Smooth muscle cell (in vitro differentiated cells): ENCODE measurements around the gene LHFPL3. TPM values are rescaled to one million over a fixed set of nuclear protein-coding genes. Genes with fewer than 3 reads are reported as not detected.
A peak's percentile ranks its signal among the peaks of the same experiment; 100 is the strongest.
"Not testable (repeated sequence)": the region's sequence is repeated elsewhere in the genome, so short reads cannot be mapped to it uniquely, and the experiment has no call there.

Experiments used
- DNase-seq: peaks from one replicate; lab custom pipeline; 2025; ENCODE audit not compliant: unreplicated experiment; lab: John Stamatoyannopoulos, UW
- H2AFZ ChIP-seq: fragments of 200-600 bp; sonication (generic); 2 replicates; pipeline ENCODE4 v1.6.0; 2016; ENCODE audit warnings: antibody characterized with exemption, low read depth, mild to moderate bottlenecking
- H3F3A ChIP-seq: fragments of 200-600 bp; sonication (generic); 2 replicates; pipeline ENCODE4 v1.6.0; 2017; ENCODE audit warnings: antibody characterized with exemption, low read depth
- H3K27ac ChIP-seq: fragments of 200-600 bp; sonication (generic); 2 replicates; pipeline ENCODE4 v1.5.1; 2016; ENCODE audit warnings: low read depth, mild to moderate bottlenecking
- H3K27me3 ChIP-seq: fragments of 200-600 bp; sonication (generic); 2 replicates; pipeline ENCODE4 v1.6.1; 2016; ENCODE audit warnings: low read depth, mild to moderate bottlenecking
- H3K36me3 ChIP-seq: fragments of 200-600 bp; sonication (generic); 2 replicates; pipeline ENCODE4 v1.5.1; 2016; ENCODE audit warnings: low read depth
- H3K4me1 ChIP-seq: fragments of 200-600 bp; sonication (generic); 2 replicates; pipeline ENCODE4 v1.5.1; 2016; ENCODE audit warnings: low read depth
- H3K4me2 ChIP-seq: fragments of 200-600 bp; sonication (generic); 2 replicates; pipeline ENCODE4 v1.6.0; 2016; ENCODE audit warnings: mild to moderate bottlenecking
- H3K4me3 ChIP-seq: fragments of 200-600 bp; sonication (generic); 2 replicates; pipeline ENCODE4 v1.5.1; 2016; ENCODE audit warnings: mild to moderate bottlenecking
- H3K79me2 ChIP-seq: fragments of 200-600 bp; sonication (generic); 2 replicates; pipeline ENCODE4 v1.6.0; 2016; ENCODE audit warnings: low read depth, mild to moderate bottlenecking
- H3K9ac ChIP-seq: fragments of 200-600 bp; sonication (generic); 2 replicates; pipeline ENCODE4 v1.6.0; 2016; ENCODE audit warnings: low read depth
- H3K9me3 ChIP-seq: fragments of 200-600 bp; sonication (generic); replicated peaks from 2 replicates; pipeline ENCODE4 v1.5.1; 2016; ENCODE audit warnings: low read depth
- H4K20me1 ChIP-seq: fragments of 200-600 bp; sonication (generic); 2 replicates; pipeline ENCODE4 v1.6.0; 2016; ENCODE audit warnings: low read depth
- WGBS: methylation state at CpG from one replicate; pipeline ENCODE4 v1.1.7; 2016; ENCODE audit warnings: low lambda C conversion rate; 5-methylcytosine and 5-hydroxymethylcytosine counted together
- polyA plus RNA-seq: library from polyadenylated mRNA; unstranded; fragments of >200 nt; fragmentation: Nextera tagmentation; extraction: Ambion mirVana; gene quantifications from 2 replicates; pipeline ENCODE4 v1.2.1, GENCODE V29; 2016
- total RNA-seq: library from RNA; depleted of rRNA; stranded (reverse); fragments of >200 nt; gene quantifications from 2 replicates; pipeline ENCODE4 v1.2.3, GENCODE V29; 2014
- TF ChIP-seq, protein P1 (sequence below): fragments of 200-600 bp; sonication (generic); IDR thresholded peaks from 2 replicates; pipeline ENCODE4 v1.5.1; 2017; ENCODE audit warnings: borderline replicate concordance, mild to moderate bottlenecking, antibody characterized with exemption; ENCODE audit not compliant: insufficient read depth, poor library complexity, severe bottlenecking

The LHFPL3 gene
- total and polyA plus RNA-seq, 2 experiments from 2014 or later: not detected

DNA sequence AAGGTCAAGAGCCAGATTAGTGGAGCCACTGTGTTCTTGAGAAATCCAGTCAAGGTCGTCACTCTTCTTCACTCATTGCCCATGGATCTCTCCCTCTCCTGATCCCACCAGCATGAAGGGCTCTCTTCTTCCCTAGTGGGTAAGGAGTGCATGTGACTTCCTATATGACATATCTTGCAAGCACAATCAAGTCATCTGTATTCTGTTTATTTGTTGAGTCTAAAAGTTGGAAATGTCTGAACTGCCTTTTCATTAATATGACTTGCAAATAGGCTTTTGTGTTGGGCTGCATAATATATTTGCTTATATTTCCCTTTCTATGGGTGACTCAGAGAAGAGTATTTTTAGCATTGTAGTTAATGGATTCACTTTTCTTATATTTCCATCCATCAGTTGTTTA is 371.9 kb downstream of the LHFPL3 start:
- Histone ChIP-seq H3K79me2 (no peaks in the 10 kb centered on the region), H3K27me3 (no peaks in the 10 kb centered on the region), H3K9ac (no peak overlapping the region), H3K4me3 (no peak overlapping the region), H3F3A (no peaks in the 10 kb centered on the region), H3K27ac (no peak overlapping the region), H4K20me1 (no peaks in the 10 kb centered on the region), H3K36me3 (no peaks in the 10 kb centered on the region), H3K9me3 (no peaks in the 10 kb centered on the region), H3K4me1 (no peaks in the 10 kb centered on the region), H2AFZ (no peak overlapping the region), H3K4me2 (no peak overlapping the region)
- DNase-seq: no peak
- WGBS: 90% methylated on average over 1 of the region's 1 CpG
- TF ChIP-seq, protein P1, sequence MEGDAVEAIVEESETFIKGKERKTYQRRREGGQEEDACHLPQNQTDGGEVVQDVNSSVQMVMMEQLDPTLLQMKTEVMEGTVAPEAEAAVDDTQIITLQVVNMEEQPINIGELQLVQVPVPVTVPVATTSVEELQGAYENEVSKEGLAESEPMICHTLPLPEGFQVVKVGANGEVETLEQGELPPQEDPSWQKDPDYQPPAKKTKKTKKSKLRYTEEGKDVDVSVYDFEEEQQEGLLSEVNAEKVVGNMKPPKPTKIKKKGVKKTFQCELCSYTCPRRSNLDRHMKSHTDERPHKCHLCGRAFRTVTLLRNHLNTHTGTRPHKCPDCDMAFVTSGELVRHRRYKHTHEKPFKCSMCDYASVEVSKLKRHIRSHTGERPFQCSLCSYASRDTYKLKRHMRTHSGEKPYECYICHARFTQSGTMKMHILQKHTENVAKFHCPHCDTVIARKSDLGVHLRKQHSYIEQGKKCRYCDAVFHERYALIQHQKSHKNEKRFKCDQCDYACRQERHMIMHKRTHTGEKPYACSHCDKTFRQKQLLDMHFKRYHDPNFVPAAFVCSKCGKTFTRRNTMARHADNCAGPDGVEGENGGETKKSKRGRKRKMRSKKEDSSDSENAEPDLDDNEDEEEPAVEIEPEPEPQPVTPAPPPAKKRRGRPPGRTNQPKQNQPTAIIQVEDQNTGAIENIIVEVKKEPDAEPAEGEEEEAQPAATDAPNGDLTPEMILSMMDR: no peak

DNA sequence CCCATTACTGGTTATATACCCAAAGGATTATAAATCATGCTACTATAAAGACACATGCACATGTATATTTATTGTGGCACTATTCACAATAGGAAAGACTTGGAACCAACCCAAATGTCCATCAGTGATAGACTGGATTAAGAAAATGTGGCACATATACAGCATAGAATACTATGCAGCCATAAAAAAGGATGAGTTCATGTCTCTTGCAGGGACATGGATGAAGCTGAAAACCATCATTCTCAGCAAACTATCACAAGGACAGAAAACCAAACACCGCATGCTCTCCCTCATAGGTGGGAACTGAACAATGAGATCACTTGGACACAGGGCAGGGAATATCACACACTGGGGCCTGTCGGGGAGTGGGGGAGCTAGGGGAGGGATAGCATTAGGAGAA is 392.6 kb downstream of the LHFPL3 start:
- not testable (repeated sequence) for H3K4me1 ChIP-seq, H3K4me3 ChIP-seq, H3K9me3 ChIP-seq, H4K20me1 ChIP-seq, H3K79me2 ChIP-seq, H2AFZ ChIP-seq, H3K9ac ChIP-seq, H3K27ac ChIP-seq, H3K4me2 ChIP-seq, H3F3A ChIP-seq, H3K27me3 ChIP-seq, H3K36me3 ChIP-seq, DNase-seq
- WGBS: 90% methylated on average over 2 of the region's 2 CpGs

DNA sequence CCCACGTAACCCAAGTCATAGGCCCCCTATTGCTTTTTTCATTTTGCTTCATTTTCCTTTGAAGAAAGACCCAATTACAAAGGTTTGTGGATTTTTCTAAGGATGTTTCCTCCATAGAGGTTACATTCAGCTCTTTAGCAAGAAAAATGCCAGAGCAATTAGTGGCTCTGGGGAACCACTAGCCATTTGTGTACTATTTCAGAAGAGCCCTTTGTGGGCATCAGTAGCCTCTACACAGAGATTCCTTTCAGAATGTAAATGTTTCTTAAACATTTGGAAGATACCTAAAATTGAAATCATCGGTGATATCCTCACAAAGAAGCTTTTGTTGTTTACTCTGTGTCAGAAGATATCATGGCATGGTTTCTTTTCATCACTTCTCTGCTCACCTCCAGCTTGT is 394.6 kb downstream of the LHFPL3 start:
- no peaks in the 10 kb centered on the region for H4K20me1 ChIP-seq
- TF ChIP-seq, protein P1: no peak
- 86% methylated on average over 2 of the region's 2 CpGs for WGBS

DNA sequence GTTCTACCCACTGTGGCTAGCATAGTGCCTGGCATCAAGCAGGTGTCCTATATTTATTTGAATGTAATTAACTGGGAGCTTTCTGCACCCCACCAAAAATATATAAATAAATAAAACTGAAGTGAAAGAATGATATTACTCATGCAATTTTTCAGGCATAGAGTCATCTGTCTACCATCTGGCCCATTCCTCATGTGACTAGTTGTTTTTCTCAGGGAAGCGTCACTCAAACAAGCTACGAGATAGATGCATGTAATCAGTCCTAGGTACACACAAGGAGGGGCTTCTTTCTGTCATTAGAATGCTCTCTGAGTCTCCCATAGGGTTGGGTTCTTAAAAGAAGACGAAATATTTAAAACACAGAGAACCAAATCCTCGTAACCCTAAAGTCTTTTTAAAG is 430.1 kb downstream of the LHFPL3 start:
- no peaks in the 10 kb centered on the region for H3K79me2 ChIP-seq
- H3F3A ChIP-seq: no peaks in the 10 kb centered on the region
- H2AFZ ChIP-seq: peak overlapping the region; percentile 58
- TF ChIP-seq, protein P1: no peak
- no peaks in the 10 kb centered on the region for H3K36me3 ChIP-seq
- H3K4me2 ChIP-seq: peak overlapping the region; percentile 36
- DNase-seq: no peak
- H4K20me1 ChIP-seq: no peaks in the 10 kb centered on the region
- no peak overlapping the region for H3K4me3 ChIP-seq
- H3K9ac ChIP-seq: peak overlapping the region; percentile 28
- H3K27me3 ChIP-seq: no peaks in the 10 kb centered on the region
- no peaks in the 10 kb centered on the region for H3K4me1 ChIP-seq
- 60% methylated on average over 4 of the region's 4 CpGs for WGBS
- no peaks in the 10 kb centered on the region for H3K9me3 ChIP-seq
- no peak overlapping the region for H3K27ac ChIP-seq

More for the DNA sequence above, 394.6 kb downstream of the LHFPL3 start:
- Histone ChIP-seq H3K9me3 (no peaks in the 10 kb centered on the region), H3K4me1 (no peaks in the 10 kb centered on the region), H3K9ac (no peak overlapping the region), H3F3A (no peaks in the 10 kb centered on the region), H3K4me3 (no peak overlapping the region), H3K27ac (no peak overlapping the region), H3K79me2 (no peaks in the 10 kb centered on the region), H3K27me3 (no peaks in the 10 kb centered on the region), H2AFZ (no peak overlapping the region), H3K4me2 (no peak overlapping the region), H3K36me3 (no peaks in the 10 kb centered on the region)
- no peak for DNase-seq
